ENCODE data around the gene CEMIP2. TPM values are rescaled to one million over a fixed set of nuclear protein-coding genes. Genes with fewer than 3 reads are reported as not detected.

The CEMIP2 gene
- total and polyA plus RNA-seq, 2 of the 13 experiments (the other 11 are each of a cell fraction or from before 2014, with no cell fraction given) = 94.3 to 128 TPM

- Histone ChIP-seq H4K20me1 (ENCODE audit: insufficient read depth, low read length) (peaks cover 17% of the 10 kb centered on the region), H3K36me3 (replicated peaks in 1 of 2; ENCODE audit: control insufficient read depth in 1 of 2, insufficient read depth in 2 of 2, low read length in 2 of 2) (no peaks in the 10 kb centered on the region; a peak in 1 of 5 replicates), H3K4me3 (replicated peaks in 1 of 3; ENCODE audit: insufficient read depth in 1 of 3, low read depth in 2 of 3, low read length in 3 of 3) (peak overlapping the region in 1 of 3 experiments; percentile 23; a peak in 1 of 6 replicates), H3K79me2 (ENCODE audit: insufficient read depth, low read length) (peaks cover 100% of the 10 kb centered on the region), H3K27ac (ENCODE audit: extremely low read length, insufficient read depth, low read length) (peak overlapping the region; percentile 70), H3K4me2 (ENCODE audit: low read depth, low read length) (peak overlapping the region; percentile 47), H3K9me3 (ENCODE audit: low read length) (no peaks in the 10 kb centered on the region), H2AFZ (ENCODE audit: low read length) (no peak overlapping the region), H3K4me1 (ENCODE audit: insufficient read depth, low read length) (peaks cover 92% of the 10 kb centered on the region), H3K27me3 (ENCODE audit: control insufficient read depth in 1 of 2, insufficient read depth in 2 of 2, low read length in 2 of 2) (no peaks in the 10 kb centered on the region), H3K9ac (ENCODE audit: insufficient read depth, low read depth, low read length) (0 out of 2 replicates have a peak overlapping the region, but pooled peaks have one; percentile 5)
- intact Hi-C loops (cut with micrococcal nuclease; ENCODE audit: unreplicated experiment) = no loop called here
- BruUV-seq (replicated peaks) = no TSS peak
- DNase-seq (ENCODE audit: low spot score) = peak; percentile 65
- 75% methylated on average over 1 of the region's 1 CpG for WGBS (ENCODE audit: low lambda C conversion rate)
- no peak for TF ChIP-seq GATA4 (IDR thresholded peaks at IDR 0.05; ENCODE audit: borderline replicate concordance, low read depth)
- TF ChIP-seq ZNF276 (CRISPR knock-in tag; IDR thresholded peaks at IDR 0.05; ENCODE audit: low read depth) = no peak
- 0 out of 2 replicates have a peak, but pooled peaks have one; percentile 30 for TF ChIP-seq TCF7 (IDR thresholded peaks at IDR 0.05; ENCODE audit: low read depth)
- TF ChIP-seq CREB1 (IDR thresholded peaks at IDR 0.05) = no peak
- 0 out of 2 replicates have a peak, but pooled peaks have one; percentile 16 for TF ChIP-seq CREB1 (CRISPR knock-in tag; IDR thresholded peaks at IDR 0.05)
- no peak for TF ChIP-seq PBX2 (CRISPR knock-in tag; IDR thresholded peaks at IDR 0.05)
- 0 out of 4 replicates have a peak, but pooled peaks of 1 of the 2 experiments have one; percentile 4 for TF ChIP-seq EP300 (IDR thresholded peaks at IDR 0.05; ENCODE audit: low read depth in 2 of 2, low read length in 2 of 2)
- TF ChIP-seq EP300 (CRISPR knock-in tag; IDR thresholded peaks at IDR 0.05; ENCODE audit: borderline replicate concordance) = no peak
- TF ChIP-seq NFIB (CRISPR knock-in tag; IDR thresholded peaks at IDR 0.05; ENCODE audit: borderline replicate concordance) = no peak
- ChIA-PET POLR2A (interaction anchor here (1.0 to 1.8 kb wide), 2 partner anchors 10 to 12 kb away, joined by 4 to 7 read pairs; partner anchors contain the start of gene CEMIP2), CTCF (ENCODE audit: low intra/inter-chr PET ratio, low total read pairs) (no interaction called here)
- in situ Hi-C loops (cut with HindIII; ENCODE audit: extremely low pct_ligation_motif_present, low pct_unique_long_range_greater_than_20kb) = no loop called here
- no peak for ATAC-seq
- FAIRE-seq = no peak
Observed at GRCh38 chr9:71756753-71757152, 11.6 kb downstream of the CEMIP2 start.
